Kidney epithelial cell (primary cell): ENCODE data around the gene GIT2. TPM values are rescaled to one million over a fixed set of nuclear protein-coding genes. Genes with fewer than 3 reads are reported as not detected.
"Not testable (repeated sequence)": the region's sequence is repeated elsewhere in the genome, so short reads cannot be mapped to it uniquely, and the experiment has no call there.

Experiments used
- DNase-seq: peaks from one replicate; pipeline ENCODE4 v3.0.0-alpha.2; 2010; ENCODE audit warnings: low read depth
- H3K27me3 ChIP-seq: 2 replicates; pipeline ENCODE4 v1.6.0; 2011; ENCODE audit warnings: low read length; ENCODE audit not compliant: control insufficient read depth, insufficient read depth
- H3K36me3 ChIP-seq: 2 replicates; pipeline ENCODE4 v1.5.1; 2011; ENCODE audit warnings: low read length; ENCODE audit not compliant: control insufficient read depth, insufficient read depth
- H3K4me3 ChIP-seq: 2 replicates; pipeline ENCODE4 v1.5.1; 2011; ENCODE audit warnings: low read depth, mild to moderate bottlenecking, control low read depth, low read length
- CTCF ChIP-seq: IDR thresholded peaks from 2 replicates; pipeline ENCODE4 v1.5.1; 2011; ENCODE audit warnings: mild to moderate bottlenecking, moderate library complexity, low read length, control low read depth, inconsistent platforms; ENCODE audit not compliant: insufficient read depth, poor library complexity, severe bottlenecking
- total RNA-seq: library from RNA; depleted of rRNA; stranded (reverse); fragments of >200 nt; gene quantifications from 2 replicates; pipeline ENCODE4 v1.2.3, GENCODE V29; 2015

Gene GIT2
- total RNA-seq, 1 donor from 2014 or later: 20.3 TPM

- TF ChIP-seq CTCF: no peak
- Histone ChIP-seq H3K27me3 (no peaks in the 10 kb centered on the region), H3K4me3 (no peak overlapping the region), H3K36me3 (no peaks in the 10 kb centered on the region)
- DNase-seq: no peak
These were observed 90.9 kb downstream of the GIT2 start for GRCh38 chr12:109905301-109905700.

GRCh38 chr12:109902891-109903418 is 93.2 kb downstream of the GIT2 start:
- H3K36me3 ChIP-seq: no peaks in the 10 kb centered on the region
- H3K27me3 ChIP-seq: no peaks in the 10 kb centered on the region
- H3K4me3 ChIP-seq: no peak overlapping the region
- no peak for TF ChIP-seq CTCF
- DNase-seq: no peak

GRCh38 chr12:109900752-109901580 is 95.2 kb downstream of the GIT2 start:
- no peak for TF ChIP-seq CTCF
- DNase-seq: no peak
- H3K36me3 ChIP-seq: no peaks in the 10 kb centered on the region
- H3K27me3 ChIP-seq: no peaks in the 10 kb centered on the region
- H3K4me3 ChIP-seq: peak overlapping the region; percentile 62

GRCh38 chr12:109899783-109900751 is 96.1 kb downstream of the GIT2 start, which contains the start of gene TCHP:
TSS of gene TCHP (plus strand) at chr12:109900274. CDS start at chr12:109903027, 2,753 bp downstream.
- peak; percentile 45 for TF ChIP-seq CTCF
- Histone ChIP-seq H3K27me3 (no peaks in the 10 kb centered on the region), H3K36me3 (no peaks in the 10 kb centered on the region), H3K4me3 (peak within 1 kb of the TSS; percentile 62)
- DNase-seq: peak; percentile 64

- not testable (repeated sequence) for DNase-seq, H3K27me3 ChIP-seq
- peak overlapping the region; percentile 62 for H3K4me3 ChIP-seq
These were observed 96.8 kb downstream of the GIT2 start for GRCh38 chr12:109899345-109899744.

GRCh38 chr12:109897029-109897428 is 99.1 kb downstream of the GIT2 start:
- Histone ChIP-seq H3K27me3 (no peaks in the 10 kb centered on the region), H3K4me3 (no peak overlapping the region), H3K36me3 (no peaks in the 10 kb centered on the region)
- no peak for DNase-seq
- TF ChIP-seq CTCF: no peak

More at GRCh38 chr12:109899345-109899744, 96.8 kb downstream of the GIT2 start:
- not testable (repeated sequence) for H3K36me3 ChIP-seq
